SK-N-MC (cell line): Measurements from ENCODE around the gene RALGAPB.

Source experiments
- EZH2 ChIP-seq: fragments of 200-600 bp; sonication (generic); IDR thresholded peaks from one replicate; pipeline ENCODE4 v1.6.1; 2017; ENCODE audit warnings: antibody characterized with exemption
- FOXP2 ChIP-seq: optimal IDR thresholded peaks from 2 replicates; pipeline ENCODE3; 2011; ENCODE audit warnings: mild to moderate bottlenecking, moderate library complexity; ENCODE audit not compliant: insufficient read depth; ENCODE audit errors: extremely low read length, control extremely low read depth
- POLR2AphosphoS5 ChIP-seq: IDR thresholded peaks from 2 replicates; pipeline ENCODE4 v1.6.1; 2012; ENCODE audit warnings: mild to moderate bottlenecking, low read depth, low read length, borderline replicate concordance

GRCh38 chr20:38550274-38550673 lies 77.6 kb downstream of the RALGAPB start:
- TF ChIP-seq EZH2 (no peak), POLR2AphosphoS5 (no peak), FOXP2 (no peak)
